GM12878 (cell line): ENCODE data around the gene SMIM14. TPM values are rescaled to one million over a fixed set of nuclear protein-coding genes. Genes with fewer than 3 reads are reported as not detected.

ENCODE experiments used
- ATAC-seq: fragments of 200-7000 bp; cut with Tn5 transposase; 3 replicates; pipeline ENCODE4 v1.9.1; 2020; ENCODE audit warnings: mild to moderate bottlenecking, moderate library complexity
- BruUV-seq: library from RNA; stranded (reverse); fragments of 400-500 nt; replicated peaks from 2 replicates; lab custom pipeline; 2021; lab: Mats Ljungman, UMichigan
- CTCF ChIA-PET: fragments of 300-600 bp; sonication (Branson Sonifier 250); formaldehyde crosslinking; extraction: SDS; loops from one replicate; lab custom pipeline; 2021; ENCODE audit warnings: inconsistent platforms; lab: Yijun Ruan, JAX
- POLR2A ChIA-PET: fragments of 350-600 bp; formaldehyde crosslinking; extraction: SDS; loops from one replicate; lab custom pipeline; 2021; ENCODE audit warnings: inconsistent platforms; lab: Charles Lee
- RAD21 ChIA-PET: fragments of 300-600 bp; sonication (Branson Sonifier 250); formaldehyde crosslinking; loops from one replicate; lab custom pipeline; 2023; ENCODE audit warnings: antibody characterized with exemption; ENCODE audit not compliant: unreplicated experiment; lab: Charles Lee
- SMC1A ChIA-PET: fragments of 300-600 bp; sonication (Branson Sonifier 250); formaldehyde crosslinking; loops from one replicate; lab custom pipeline; 2023; ENCODE audit not compliant: unreplicated experiment, uncharacterized antibody; lab: Charles Lee
- DNase-seq: peaks from one replicate; pipeline ENCODE4 v3.0.0-alpha.2; 2011; ENCODE audit warnings: low read depth, low spot score
- FAIRE-seq: peaks from 3 replicates; lab custom pipeline; 2011; peaks lifted over from hg19 to GRCh38; lab: Jason Lieb, UNC
- H2AFZ ChIP-seq: 2 replicates; pipeline ENCODE4 v1.6.0; 2011; ENCODE audit warnings: low read depth, low read length, control low read depth; ENCODE audit not compliant: control insufficient read depth
- H3K27ac ChIP-seq: 2 replicates; pipeline ENCODE4 v1.5.1; 2011; ENCODE audit warnings: control low read depth; ENCODE audit not compliant: control insufficient read depth, insufficient read depth
- H3K27me3 ChIP-seq, 2 experiments: replicated peaks in 1 of 2; 2 replicates each; pipeline versions ENCODE4 v1.6.0 to v1.6.1; 2011; ENCODE audit warnings: low read length in 1 of 2; ENCODE audit not compliant: control insufficient read depth in 2 of 2, insufficient read depth in 2 of 2
- H3K36me3 ChIP-seq, 2 experiments: 2 replicates each; pipeline ENCODE4 v1.5.1; 2011; ENCODE audit warnings: low read length in 1 of 2; ENCODE audit not compliant: control insufficient read depth in 2 of 2, insufficient read depth in 2 of 2
- H3K4me1 ChIP-seq: 2 replicates; pipeline ENCODE4 v1.6.1; 2011; ENCODE audit warnings: mild to moderate bottlenecking, low read length, moderate library complexity, mixed read lengths; ENCODE audit not compliant: control insufficient read depth, insufficient read depth
- H3K4me2 ChIP-seq: 2 replicates; pipeline ENCODE4 v1.6.0; 2011; ENCODE audit warnings: control low read depth; ENCODE audit not compliant: control insufficient read depth, insufficient read depth
- H3K4me3 ChIP-seq: fragments of 200-600 bp; sonication (generic); 2 replicates; pipeline ENCODE4 v1.5.1; 2016
- H3K79me2 ChIP-seq: 2 replicates; pipeline ENCODE4 v1.6.0; 2011; ENCODE audit warnings: low read length; ENCODE audit not compliant: control insufficient read depth, insufficient read depth
- H3K9ac ChIP-seq: 2 replicates; pipeline ENCODE4 v1.8.0; 2011; ENCODE audit warnings: low read length, control low read depth, mixed read lengths; ENCODE audit not compliant: control insufficient read depth, insufficient read depth
- H3K9me3 ChIP-seq: replicated peaks from 3 replicates; pipeline ENCODE4 v1.5.1; 2011; ENCODE audit warnings: mild to moderate bottlenecking, low read length; ENCODE audit not compliant: control insufficient read depth, insufficient read depth
- H4K20me1 ChIP-seq: 2 replicates; pipeline ENCODE4 v1.6.0; 2011; ENCODE audit not compliant: control insufficient read depth, insufficient read depth
- ASH2L ChIP-seq: fragments of 300-600, 200-600 bp; sonication (generic); IDR thresholded peaks from 2 replicates; pipeline ENCODE4 v1.6.1; 2017; ENCODE audit warnings: low read depth, mild to moderate bottlenecking, borderline replicate concordance
- DPF2 ChIP-seq: fragments of 450-650 bp; IDR thresholded peaks from 2 replicates; pipeline ENCODE4 v1.6.1; 2017; ENCODE audit warnings: mild to moderate bottlenecking
- JUNB ChIP-seq: IDR thresholded peaks from 2 replicates; pipeline ENCODE4 v1.6.1; 2016; ENCODE audit warnings: antibody characterized with exemption, mild to moderate bottlenecking
- KLF5 ChIP-seq: fragments of 450-650 bp; IDR thresholded peaks from 2 replicates; pipeline ENCODE4 v1.6.1; 2014; ENCODE audit warnings: mild to moderate bottlenecking; ENCODE audit not compliant: partially characterized antibody
- NFXL1 ChIP-seq: fragments of 450-650 bp; IDR thresholded peaks from 2 replicates; pipeline ENCODE4 v1.6.1; 2017; ENCODE audit warnings: antibody characterized with exemption, mild to moderate bottlenecking, borderline replicate concordance
- NFYA ChIP-seq: IDR thresholded peaks from 2 replicates; pipeline ENCODE4 v1.6.1; 2011; ENCODE audit warnings: low read depth, mild to moderate bottlenecking, low read length, improper control_type of control experiment, borderline replicate concordance
- NR2C1 ChIP-seq: fragments of 450-650 bp; IDR thresholded peaks from 2 replicates; pipeline ENCODE4 v1.6.1; 2017; ENCODE audit warnings: antibody characterized with exemption, mild to moderate bottlenecking, moderate library complexity
- NR2F1 ChIP-seq: fragments of 450-650 bp; conservative IDR thresholded peaks from 2 replicates; pipeline ENCODE4 v1.6.1; 2017; ENCODE audit warnings: mild to moderate bottlenecking
- PML ChIP-seq: IDR thresholded peaks from 2 replicates; pipeline ENCODE4 v1.6.1; 2012; ENCODE audit warnings: low read length, inconsistent platforms
- POU2F2 ChIP-seq: IDR thresholded peaks from 3 replicates; pipeline ENCODE4 v1.6.1; 2011; ENCODE audit warnings: low read depth, mild to moderate bottlenecking, low read length, borderline replicate concordance
- RAD21 ChIP-seq: IDR thresholded peaks from 2 replicates; pipeline ENCODE4 v1.6.1; 2011; ENCODE audit warnings: mild to moderate bottlenecking, low read depth, low read length, moderate library complexity; ENCODE audit not compliant: insufficient read depth
- RAD51 ChIP-seq: fragments of 450-650 bp; IDR thresholded peaks from 2 replicates; pipeline ENCODE4 v1.6.1; 2016; ENCODE audit warnings: moderate library complexity, mild to moderate bottlenecking, inconsistent platforms
- RELA ChIP-seq: fragments of 450-650 bp; IDR thresholded peaks from 2 replicates; pipeline ENCODE4 v1.8.0; 2014; ENCODE audit warnings: borderline replicate concordance; ENCODE audit not compliant: partially characterized antibody
- SP1 ChIP-seq: IDR thresholded peaks from one replicate; pipeline ENCODE4 v1.6.1; 2011; ENCODE audit warnings: low read depth, low read length
- STAT1 ChIP-seq: fragments of 450-650 bp; conservative IDR thresholded peaks from 2 replicates; pipeline ENCODE4 v1.6.1; 2014; ENCODE audit warnings: antibody characterized with exemption, mild to moderate bottlenecking
- YY1 ChIP-seq: IDR thresholded peaks from 2 replicates; pipeline ENCODE4 v1.6.1; 2011; ENCODE audit warnings: low read depth, mild to moderate bottlenecking, low read length
- ZBTB40 ChIP-seq: fragments of 450-650 bp; IDR thresholded peaks from 2 replicates; pipeline ENCODE4 v1.6.1; 2016; ENCODE audit warnings: mild to moderate bottlenecking, moderate library complexity, borderline replicate concordance
- ZNF24 ChIP-seq: fragments of 450-650 bp; IDR thresholded peaks from 2 replicates; pipeline ENCODE4 v1.6.1; 2017; ENCODE audit warnings: antibody characterized with exemption, mild to moderate bottlenecking
- WGBS: methylation state at CpG from one replicate; pipeline ENCODE4 v1.1.6; 2016; ENCODE audit warnings: low lambda C conversion rate; ENCODE audit not compliant: insufficient replicate concordance, insufficient coverage; ENCODE audit errors: missing lambda C conversion rate; 5-methylcytosine and 5-hydroxymethylcytosine counted together
- in situ Hi-C: fragments of 300-500 bp; cut with MboI; formaldehyde crosslinking; loops from 9 replicates; pipeline ENCODE4 v1.14.3; 2018; ENCODE audit warnings: mixed read lengths
- intact Hi-C: fragments of 100-400 bp; cut with micrococcal nuclease; formaldehyde crosslinking; loops from one replicate; pipeline ENCODE4 v1.14.2; 2022; ENCODE audit not compliant: unreplicated experiment
- polyA plus RNA-seq, 11 experiments: library from polyadenylated mRNA; depleted of rRNA in 4 of 11; unstranded in 6 of 11; stranded (reverse) in 5 of 11; fragments of >200 nt; fragmentation: Nextera tagmentation in 4 of 11; fragmentation: Illumina TruSeq in 1 of 11; extraction: Ambion mirVana in 4 of 11; extraction: Trizol in 1 of 11; gene quantifications; 1 replicate in 1 of 11; 2 replicates in 10 of 11; pipeline versions ENCODE4 v1.2.1 to v1.2.3, GENCODE V29; 2011 to 2016; ENCODE audit warnings: inconsistent platforms in 2 of 11, missing spikeins in 2 of 11, low read depth in 1 of 11
- total RNA-seq, 4 experiments: library from RNA; depleted of rRNA in 3 of 4; stranded (reverse); fragments of >200 nt in 3 of 4; fragmentation: Illumina TruSeq in 1 of 4; extraction: Trizol in 1 of 4; gene quantifications; 2 replicates each; pipeline versions ENCODE4 v1.2.1 to v1.2.3, GENCODE V29; 2013 to 2021

The SMIM14 gene
- total and polyA plus RNA-seq, 10 of the 15 experiments (the other 5 are each of a cell fraction or from before 2014, with no cell fraction given), result 125 to 671 (median 188) TPM

- ChIA-PET SMC1A (interaction anchor here (0.8 to 2.2 kb wide), 5 partner anchors 9 to 26 kb away, joined by 4 to 7 read pairs (median 4); no protein-coding TSS in a partner anchor), CTCF (interaction anchor here (0.6 to 1.7 kb wide), 3 partner anchors 8 to 320 kb away, joined by 3 to 5 read pairs (median 3); partner anchors contain the start of gene UGDH), RAD21 (interaction anchor here (0.6 to 1.0 kb wide), 2 partner anchors 15 to 556 kb away, joined by 3 read pairs; partner anchors contain the start of gene UGDH), POLR2A (interaction anchor here (1.2 to 1.5 kb wide), 2 partner anchors 9 to 15 kb away, joined by 3 to 5 read pairs; partner anchors contain the start of gene UGDH)
- no peaks in the 10 kb centered on the region for H4K20me1 ChIP-seq
- TF ChIP-seq DPF2 (no peak), NR2F1 (no peak), PML (no peak), ZBTB40 (no peak), NFXL1 (no peak), YY1 (no peak), RAD21 (no peak), POU2F2 (no peak), KLF5 (no peak), ZNF24 (no peak), ASH2L (no peak), NR2C1 (no peak), RAD51 (no peak), JUNB (no peak), NFYA (no peak), STAT1 (no peak), RELA (no peak), SP1 (no peak)
- no peaks in the 10 kb centered on the region for H3K9me3 ChIP-seq
- intact Hi-C loops (no loop called here), in situ Hi-C loops (no loop called here)
- DNase-seq (no peak), ATAC-seq (no peak), FAIRE-seq (no peak)
- no peak overlapping the region for H3K27ac ChIP-seq
- no TSS peak for BruUV-seq
- 64% methylated on average over 4 of the region's 4 CpGs for WGBS
- no peak overlapping the region for H3K4me3 ChIP-seq
- H3K4me1 ChIP-seq, result no peaks in the 10 kb centered on the region
- H3K9ac ChIP-seq, result no peak overlapping the region
- no peaks in the 10 kb centered on the region for H3K79me2 ChIP-seq
- no peak overlapping the region for H3K4me2 ChIP-seq
- no peak overlapping the region for H2AFZ ChIP-seq
- H3K36me3 ChIP-seq, result peaks cover 0 to 3% of the 10 kb centered on the region in 2 experiments; a peak in 1 of 4 replicates
- H3K27me3 ChIP-seq, result no peaks in the 10 kb centered on the region
Observed at GRCh38 chr4:39542611-39543012, 96.1 kb downstream of the SMIM14 start.
